Measurements from ENCODE around the gene SSTR1. TPM values are rescaled to one million over a fixed set of nuclear protein-coding genes. Genes with fewer than 3 reads are reported as not detected.
"Not testable (repeated sequence)": the region's sequence is repeated elsewhere in the genome, so short reads cannot be mapped to it uniquely, and the experiment has no call there.

SSTR1 gene
- total and polyA plus RNA-seq, 2 donors (not counting 3 experiments of a cell fraction or from before 2014, with no cell fraction given), result 1.4 to 1.9 TPM

DNA sequence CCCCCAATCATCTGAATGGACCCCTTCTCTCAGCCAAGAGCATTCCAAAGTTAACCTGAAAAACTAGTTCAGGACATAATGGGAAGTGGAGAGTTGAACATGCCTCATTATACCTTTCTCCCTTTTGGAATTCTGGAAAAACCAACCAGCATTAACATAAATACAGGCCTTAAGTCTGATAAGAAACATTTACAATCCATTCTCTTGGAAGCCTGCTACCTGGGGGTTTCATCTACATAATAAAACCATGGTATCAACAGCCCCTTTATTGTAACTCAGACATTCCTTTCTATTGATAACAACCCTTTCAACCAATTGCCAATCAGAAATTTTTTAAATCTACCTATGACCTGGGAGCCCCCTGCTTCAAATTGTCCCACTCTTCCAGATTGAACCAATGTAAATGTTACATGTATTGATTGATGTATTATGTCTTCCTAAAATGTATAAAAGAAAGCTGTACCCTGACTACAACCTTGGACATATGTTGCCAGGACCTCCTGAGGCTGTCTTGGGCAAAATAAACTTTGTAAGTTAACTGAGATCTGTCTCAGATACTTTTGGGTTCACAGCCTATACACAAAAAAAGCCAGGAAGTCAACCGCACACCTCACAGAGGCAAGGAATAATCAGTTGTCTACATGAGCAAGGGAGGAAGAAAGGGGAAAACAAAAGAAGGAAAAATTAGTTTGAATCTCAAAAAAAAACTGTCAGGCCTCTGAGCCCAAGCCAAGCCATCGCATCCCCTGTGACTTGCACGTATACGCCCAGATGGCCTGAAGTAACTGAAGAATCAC is 17.6 kb upstream of the SSTR1 start:
- TF ChIP-seq, protein P1, sequence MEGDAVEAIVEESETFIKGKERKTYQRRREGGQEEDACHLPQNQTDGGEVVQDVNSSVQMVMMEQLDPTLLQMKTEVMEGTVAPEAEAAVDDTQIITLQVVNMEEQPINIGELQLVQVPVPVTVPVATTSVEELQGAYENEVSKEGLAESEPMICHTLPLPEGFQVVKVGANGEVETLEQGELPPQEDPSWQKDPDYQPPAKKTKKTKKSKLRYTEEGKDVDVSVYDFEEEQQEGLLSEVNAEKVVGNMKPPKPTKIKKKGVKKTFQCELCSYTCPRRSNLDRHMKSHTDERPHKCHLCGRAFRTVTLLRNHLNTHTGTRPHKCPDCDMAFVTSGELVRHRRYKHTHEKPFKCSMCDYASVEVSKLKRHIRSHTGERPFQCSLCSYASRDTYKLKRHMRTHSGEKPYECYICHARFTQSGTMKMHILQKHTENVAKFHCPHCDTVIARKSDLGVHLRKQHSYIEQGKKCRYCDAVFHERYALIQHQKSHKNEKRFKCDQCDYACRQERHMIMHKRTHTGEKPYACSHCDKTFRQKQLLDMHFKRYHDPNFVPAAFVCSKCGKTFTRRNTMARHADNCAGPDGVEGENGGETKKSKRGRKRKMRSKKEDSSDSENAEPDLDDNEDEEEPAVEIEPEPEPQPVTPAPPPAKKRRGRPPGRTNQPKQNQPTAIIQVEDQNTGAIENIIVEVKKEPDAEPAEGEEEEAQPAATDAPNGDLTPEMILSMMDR (IDR thresholded peaks at IDR 0.05; ENCODE audit: extremely low read depth in 1 of 2, insufficient read depth in 1 of 2, low read depth in 1 of 2, low read length in 2 of 2), result no peak
- TF ChIP-seq GATA2 (IDR thresholded peaks at IDR 0.05; ENCODE audit: insufficient read depth, insufficient read length, low read depth, low read length) (no peak), POLR2A (IDR thresholded peaks at IDR 0.05; ENCODE audit: low read depth, low read length) (no peak), MYC (IDR thresholded peaks at IDR 0.05; ENCODE audit: low read depth, low read length) (no peak), POLR2AphosphoS5 (IDR thresholded peaks at IDR 0.05; ENCODE audit: insufficient read depth, low read depth, low read length) (no peak), JUN (IDR thresholded peaks at IDR 0.05; ENCODE audit: borderline replicate concordance, insufficient read depth, insufficient read length, low read depth) (no peak)
- H3K79me2 ChIP-seq (ENCODE audit: control insufficient read depth, insufficient read depth, low read length), result no peaks in the 10 kb centered on the region
- H3K4me3 ChIP-seq (replicated peaks in 1 of 3; ENCODE audit: insufficient read depth in 1 of 3, low read depth in 1 of 3, low read length in 3 of 3), result no peak overlapping the region
- no TSS peak for BruUV-seq (replicated peaks)
- H4K20me1 ChIP-seq (replicated peaks; ENCODE audit: control insufficient read depth, extremely low read depth, insufficient read depth, low read length), result no peaks in the 10 kb centered on the region
- H3K36me3 ChIP-seq (ENCODE audit: control insufficient read depth in 2 of 2, extremely low read depth in 1 of 2, insufficient read depth in 2 of 2, low read length in 2 of 2), result no peaks in the 10 kb centered on the region
- no peak overlapping the region for H2AFZ ChIP-seq (ENCODE audit: low read depth, low read length)
- POLR2A ChIA-PET, result no interaction called here
- no peak overlapping the region for H3K27ac ChIP-seq (ENCODE audit: insufficient read depth, low read depth, low read length)
- no peak overlapping the region for H3K4me2 ChIP-seq (ENCODE audit: insufficient read depth, low read length)
- dilution Hi-C loops (cut with MboI; ENCODE audit: extremely low pct_ligation_motif_present, low sequenced_read_pairs), result no loop called here
- CTCF ChIA-PET, result no interaction called here
- no peak overlapping the region for H3K9ac ChIP-seq (replicated peaks; ENCODE audit: extremely low read depth, insufficient read depth, low read length)
- H3K4me1 ChIP-seq (ENCODE audit: control insufficient read depth, extremely low read depth, insufficient read depth, low read length), result no peaks in the 10 kb centered on the region
- no peaks in the 10 kb centered on the region for H3K9me1 ChIP-seq (replicated peaks; ENCODE audit: control insufficient read depth, extremely low read depth, insufficient read depth, low read length)
- intact Hi-C loops (cut with micrococcal nuclease), result no loop called here
- DNase-seq (ENCODE audit: low read depth, low spot score), result no peak
- H3K9me3 ChIP-seq (replicated peaks; ENCODE audit: control insufficient read depth, insufficient read depth, low read length), result no peaks in the 10 kb centered on the region
- no peak for FAIRE-seq
- no peaks in the 10 kb centered on the region for H3K27me3 ChIP-seq (ENCODE audit: control insufficient read depth in 2 of 2, insufficient read depth in 2 of 2, low read length in 2 of 2)

DNA sequence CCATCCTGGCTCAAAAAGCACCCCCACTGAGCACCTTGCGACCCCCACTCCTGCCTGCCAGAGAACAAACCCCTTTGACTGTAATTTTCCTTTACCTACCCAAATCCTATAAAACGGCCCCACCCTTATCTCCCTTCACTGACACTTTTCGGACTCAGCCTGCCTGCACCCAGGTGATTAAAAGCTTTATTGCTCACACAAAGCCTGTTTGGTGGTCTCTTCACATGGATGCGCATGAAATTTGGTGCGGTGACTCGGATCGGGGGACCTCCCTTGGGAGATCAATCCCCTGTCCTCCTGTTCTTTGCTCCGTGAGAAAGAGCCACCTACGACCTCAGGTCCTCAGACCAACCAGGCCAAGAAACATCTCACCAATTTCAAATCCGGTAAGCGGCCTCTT is 16.9 kb upstream of the SSTR1 start:
- FAIRE-seq; intact Hi-C loops (cut with micrococcal nuclease); H3K27me3 ChIP-seq (ENCODE audit: control insufficient read depth in 2 of 2, insufficient read depth in 2 of 2, low read length in 2 of 2); H3K4me1 ChIP-seq (ENCODE audit: control insufficient read depth, extremely low read depth, insufficient read depth, low read length); H3K27ac ChIP-seq (ENCODE audit: insufficient read depth, low read depth, low read length); H3K4me2 ChIP-seq (ENCODE audit: insufficient read depth, low read length); POLR2A ChIA-PET; CTCF ChIA-PET; H4K20me1 ChIP-seq (replicated peaks; ENCODE audit: control insufficient read depth, extremely low read depth, insufficient read depth, low read length); DNase-seq (ENCODE audit: low read depth, low spot score); H3K36me3 ChIP-seq (ENCODE audit: control insufficient read depth in 2 of 2, extremely low read depth in 1 of 2, insufficient read depth in 2 of 2, low read length in 2 of 2); H3K9me3 ChIP-seq (replicated peaks; ENCODE audit: control insufficient read depth, insufficient read depth, low read length); dilution Hi-C loops (cut with MboI; ENCODE audit: extremely low pct_ligation_motif_present, low sequenced_read_pairs); H2AFZ ChIP-seq (ENCODE audit: low read depth, low read length); H3K9ac ChIP-seq (replicated peaks; ENCODE audit: extremely low read depth, insufficient read depth, low read length); BruUV-seq (replicated peaks); H3K79me2 ChIP-seq (ENCODE audit: control insufficient read depth, insufficient read depth, low read length); H3K4me3 ChIP-seq (replicated peaks in 1 of 3; ENCODE audit: insufficient read depth in 1 of 3, low read depth in 1 of 3, low read length in 3 of 3); H3K9me1 ChIP-seq (replicated peaks; ENCODE audit: control insufficient read depth, extremely low read depth, insufficient read depth, low read length): not testable (repeated sequence)

DNA sequence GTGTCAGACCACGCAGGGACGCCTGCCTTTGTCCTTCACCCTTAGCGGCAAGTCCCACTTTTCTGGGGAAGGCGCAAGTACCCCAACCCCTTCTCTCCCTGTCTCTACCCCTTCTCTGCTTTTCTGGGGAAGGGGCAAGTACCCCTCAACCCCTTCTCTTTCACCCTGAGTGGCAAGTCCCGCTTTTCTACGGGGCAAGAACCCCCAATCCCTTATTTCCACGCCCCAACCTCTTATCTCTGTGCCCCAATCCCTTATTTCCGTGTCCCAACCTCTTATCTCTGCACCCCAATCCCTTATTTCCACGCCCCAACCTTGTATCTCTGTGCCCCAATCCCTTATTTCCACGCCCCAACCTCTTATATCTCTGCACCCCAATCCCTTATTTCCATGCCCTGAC is 16.2 kb upstream of the SSTR1 start:
- dilution Hi-C loops (cut with MboI; ENCODE audit: extremely low pct_ligation_motif_present, low sequenced_read_pairs); H3K79me2 ChIP-seq (ENCODE audit: control insufficient read depth, insufficient read depth, low read length); intact Hi-C loops (cut with micrococcal nuclease); H3K9me3 ChIP-seq (replicated peaks; ENCODE audit: control insufficient read depth, insufficient read depth, low read length); H3K4me1 ChIP-seq (ENCODE audit: control insufficient read depth, extremely low read depth, insufficient read depth, low read length); FAIRE-seq; H3K4me2 ChIP-seq (ENCODE audit: insufficient read depth, low read length); H3K4me3 ChIP-seq (replicated peaks in 1 of 3; ENCODE audit: insufficient read depth in 1 of 3, low read depth in 1 of 3, low read length in 3 of 3); H4K20me1 ChIP-seq (replicated peaks; ENCODE audit: control insufficient read depth, extremely low read depth, insufficient read depth, low read length); H3K27me3 ChIP-seq (ENCODE audit: control insufficient read depth in 2 of 2, insufficient read depth in 2 of 2, low read length in 2 of 2); H3K36me3 ChIP-seq (ENCODE audit: control insufficient read depth in 2 of 2, extremely low read depth in 1 of 2, insufficient read depth in 2 of 2, low read length in 2 of 2); H2AFZ ChIP-seq (ENCODE audit: low read depth, low read length); H3K27ac ChIP-seq (ENCODE audit: insufficient read depth, low read depth, low read length); CTCF ChIA-PET; H3K9me1 ChIP-seq (replicated peaks; ENCODE audit: control insufficient read depth, extremely low read depth, insufficient read depth, low read length); POLR2A ChIA-PET; DNase-seq (ENCODE audit: low read depth, low spot score); H3K9ac ChIP-seq (replicated peaks; ENCODE audit: extremely low read depth, insufficient read depth, low read length); BruUV-seq (replicated peaks): not testable (repeated sequence)
